Neutrophil (primary cell): ENCODE data around the gene SOX4.

Experiments
- H3K27ac ChIP-seq: fragments of 200-600 bp; sonication (generic); 2 replicates; pipeline ENCODE4 v1.5.1; 2016; ENCODE audit warnings: mild to moderate bottlenecking, moderate library complexity
- H3K27me3 ChIP-seq: fragments of 200-600 bp; sonication (generic); 2 replicates; pipeline ENCODE4 v1.6.0; 2016; ENCODE audit warnings: mild to moderate bottlenecking
- H3K36me3 ChIP-seq: fragments of 200-600 bp; sonication (generic); 2 replicates; pipeline ENCODE4 v1.5.1; 2017
- H3K4me1 ChIP-seq, 2 experiments: fragments of 200-600 bp in 1 of 2; sonication (generic) in 1 of 2; 1 replicate in 1 of 2; 2 replicates in 1 of 2; pipeline versions ENCODE4 v1.5.1 to v1.6.1; 2013 to 2016; ENCODE audit warnings: low read depth in 1 of 2, low read length in 1 of 2, mild to moderate bottlenecking in 1 of 2, moderate library complexity in 1 of 2; ENCODE audit not compliant: control insufficient read depth in 1 of 2, insufficient read depth in 1 of 2
- H3K4me3 ChIP-seq, 2 experiments: fragments of 200-600 bp in 1 of 2; sonication (generic) in 1 of 2; 1 replicate in 1 of 2; 2 replicates in 1 of 2; pipeline ENCODE4 v1.5.1; 2013 to 2016; ENCODE audit warnings: low read depth in 1 of 2, low read length in 1 of 2, mild to moderate bottlenecking in 1 of 2, moderate library complexity in 1 of 2
- H3K9me3 ChIP-seq: fragments of 200-600 bp; sonication (generic); 2 replicates; pipeline ENCODE4 v1.5.1; 2016
- TF ChIP-seq, protein P1 (sequence below): fragments of 200-600 bp; sonication (generic); IDR thresholded peaks from 2 replicates; pipeline ENCODE4 v1.5.1; 2016; ENCODE audit warnings: antibody characterized with exemption

The SOX4 gene

DNA sequence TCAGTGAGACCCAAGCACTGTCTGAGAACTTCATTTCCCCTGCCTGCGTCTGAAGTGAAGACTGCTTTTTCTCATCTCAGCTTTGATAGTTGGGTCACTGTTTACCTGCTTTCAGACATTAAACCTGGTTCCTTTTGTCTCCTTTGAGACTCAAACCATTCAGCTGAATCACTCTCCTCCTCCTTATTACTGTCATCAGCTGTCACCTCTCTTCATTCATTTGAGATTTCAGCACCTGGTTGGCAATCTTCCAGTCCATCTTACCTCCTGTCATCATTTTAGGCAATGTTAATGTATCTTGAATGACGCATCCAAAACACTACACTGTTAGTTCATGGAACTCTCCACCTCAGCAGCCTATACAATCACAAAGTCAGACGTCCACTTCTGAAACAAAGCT, 34.3 kb upstream of the SOX4 start:
- no peaks in the 10 kb centered on the region for H3K36me3 ChIP-seq
- no peaks in the 10 kb centered on the region for H3K27me3 ChIP-seq
- H3K4me3 ChIP-seq = no peak overlapping the region
- H3K27ac ChIP-seq = no peak overlapping the region
- no peaks in the 10 kb centered on the region for H3K4me1 ChIP-seq
- no peaks in the 10 kb centered on the region for H3K9me3 ChIP-seq
- TF ChIP-seq, protein P1, sequence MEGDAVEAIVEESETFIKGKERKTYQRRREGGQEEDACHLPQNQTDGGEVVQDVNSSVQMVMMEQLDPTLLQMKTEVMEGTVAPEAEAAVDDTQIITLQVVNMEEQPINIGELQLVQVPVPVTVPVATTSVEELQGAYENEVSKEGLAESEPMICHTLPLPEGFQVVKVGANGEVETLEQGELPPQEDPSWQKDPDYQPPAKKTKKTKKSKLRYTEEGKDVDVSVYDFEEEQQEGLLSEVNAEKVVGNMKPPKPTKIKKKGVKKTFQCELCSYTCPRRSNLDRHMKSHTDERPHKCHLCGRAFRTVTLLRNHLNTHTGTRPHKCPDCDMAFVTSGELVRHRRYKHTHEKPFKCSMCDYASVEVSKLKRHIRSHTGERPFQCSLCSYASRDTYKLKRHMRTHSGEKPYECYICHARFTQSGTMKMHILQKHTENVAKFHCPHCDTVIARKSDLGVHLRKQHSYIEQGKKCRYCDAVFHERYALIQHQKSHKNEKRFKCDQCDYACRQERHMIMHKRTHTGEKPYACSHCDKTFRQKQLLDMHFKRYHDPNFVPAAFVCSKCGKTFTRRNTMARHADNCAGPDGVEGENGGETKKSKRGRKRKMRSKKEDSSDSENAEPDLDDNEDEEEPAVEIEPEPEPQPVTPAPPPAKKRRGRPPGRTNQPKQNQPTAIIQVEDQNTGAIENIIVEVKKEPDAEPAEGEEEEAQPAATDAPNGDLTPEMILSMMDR = no peak

DNA sequence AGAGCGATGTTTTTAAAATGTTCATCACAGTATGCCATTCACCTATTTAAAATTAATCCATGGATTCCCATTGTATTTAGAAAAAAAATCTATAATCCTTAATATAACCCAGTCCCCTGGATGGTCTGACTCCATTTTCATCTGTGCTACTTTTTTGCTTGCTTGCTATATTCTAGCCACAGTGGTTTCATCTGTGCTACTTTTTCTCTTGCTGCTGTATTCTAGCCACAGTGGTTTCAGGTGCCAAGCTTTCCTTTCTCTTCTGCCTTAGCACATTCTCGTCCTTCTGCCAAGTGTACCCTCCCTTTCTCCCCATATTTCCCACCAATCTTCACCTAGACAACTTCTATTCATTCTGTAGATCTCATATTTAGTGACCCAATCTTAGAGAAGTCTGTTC, 33.3 kb upstream of the SOX4 start:
- TF ChIP-seq, protein P1 = no peak
- H3K9me3 ChIP-seq = no peaks in the 10 kb centered on the region
- no peaks in the 10 kb centered on the region for H3K4me1 ChIP-seq
- H3K36me3 ChIP-seq = no peaks in the 10 kb centered on the region
- no peaks in the 10 kb centered on the region for H3K27me3 ChIP-seq
- H3K4me3 ChIP-seq = no peak overlapping the region
- no peak overlapping the region for H3K27ac ChIP-seq

DNA sequence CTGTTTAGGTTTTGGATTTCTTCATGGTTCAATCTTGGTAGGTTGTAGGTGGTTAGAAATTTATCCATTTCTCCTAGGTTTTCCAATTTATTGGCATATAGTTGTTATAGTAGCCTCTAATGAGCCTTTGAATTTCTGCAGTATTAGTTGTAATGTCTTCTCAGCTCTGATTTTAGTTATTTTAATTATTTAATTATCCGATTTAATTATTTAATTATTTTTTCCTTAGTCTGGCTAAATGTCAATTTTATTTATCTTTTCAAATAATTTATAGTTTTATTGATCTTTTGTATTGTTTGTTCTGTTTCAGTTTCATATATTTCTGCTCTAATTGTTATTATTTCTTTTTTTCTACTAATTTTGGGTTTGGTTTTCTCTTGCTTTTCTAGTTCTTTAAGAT, 28.1 kb upstream of the SOX4 start:
- no peaks in the 10 kb centered on the region for H3K9me3 ChIP-seq
- no peaks in the 10 kb centered on the region for H3K36me3 ChIP-seq
- no peaks in the 10 kb centered on the region for H3K27me3 ChIP-seq
- no peak overlapping the region for H3K27ac ChIP-seq
- no peak overlapping the region for H3K4me3 ChIP-seq
- TF ChIP-seq, protein P1 = no peak
- no peaks in the 10 kb centered on the region for H3K4me1 ChIP-seq

DNA sequence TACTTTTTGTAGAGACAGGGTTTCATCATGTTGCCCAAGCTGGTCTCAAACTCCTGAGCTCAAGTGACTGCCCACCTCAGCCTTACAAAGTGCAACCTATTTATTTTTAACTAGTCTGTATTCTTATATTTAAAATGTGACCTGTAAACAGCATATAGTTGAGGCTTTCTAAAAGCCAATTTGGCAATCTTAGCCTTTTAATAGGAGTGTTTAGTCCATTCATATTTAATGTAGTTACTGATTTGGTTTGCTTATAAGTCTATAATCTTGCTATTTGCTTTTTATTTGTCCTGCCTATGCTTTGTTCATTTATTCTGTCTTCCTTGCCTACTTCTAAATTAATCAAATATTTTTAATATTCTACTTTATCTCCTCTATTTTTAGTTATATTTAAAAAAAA, 15.0 kb upstream of the SOX4 start:
- no peaks in the 10 kb centered on the region for H3K27me3 ChIP-seq
- H3K27ac ChIP-seq = no peak overlapping the region
- H3K36me3 ChIP-seq = no peaks in the 10 kb centered on the region
- TF ChIP-seq, protein P1 = no peak
- no peaks in the 10 kb centered on the region for H3K9me3 ChIP-seq
- H3K4me1 ChIP-seq = no peaks in the 10 kb centered on the region
- H3K4me3 ChIP-seq = no peak overlapping the region

DNA sequence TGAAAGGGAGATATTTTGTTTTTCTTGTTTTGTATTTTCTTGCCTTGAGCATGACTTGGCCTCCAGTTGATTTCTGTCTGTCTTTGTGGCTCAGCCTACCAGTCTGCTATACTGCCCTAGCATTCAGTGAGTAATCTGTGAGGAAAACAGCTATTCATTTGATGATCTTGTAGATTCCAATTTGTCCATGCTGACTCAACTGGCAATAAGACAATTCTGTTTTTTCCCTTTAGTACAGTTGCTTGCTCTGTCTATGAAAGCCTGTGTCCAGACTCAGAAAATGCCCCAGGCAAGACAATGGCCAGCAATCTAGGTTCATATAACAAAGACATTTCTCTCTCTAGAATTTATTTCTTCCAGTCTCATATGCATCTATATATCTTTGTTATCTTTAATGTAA, 10.9 kb upstream of the SOX4 start:
- peaks cover 11% of the 10 kb centered on the region in 2 experiments for H3K4me1 ChIP-seq
- H3K36me3 ChIP-seq = no peaks in the 10 kb centered on the region
- H3K9me3 ChIP-seq = no peaks in the 10 kb centered on the region
- no peak overlapping the region for H3K27ac ChIP-seq
- peaks cover 22% of the 10 kb centered on the region for H3K27me3 ChIP-seq
- TF ChIP-seq, protein P1 = no peak
- no peak overlapping the region for H3K4me3 ChIP-seq

DNA sequence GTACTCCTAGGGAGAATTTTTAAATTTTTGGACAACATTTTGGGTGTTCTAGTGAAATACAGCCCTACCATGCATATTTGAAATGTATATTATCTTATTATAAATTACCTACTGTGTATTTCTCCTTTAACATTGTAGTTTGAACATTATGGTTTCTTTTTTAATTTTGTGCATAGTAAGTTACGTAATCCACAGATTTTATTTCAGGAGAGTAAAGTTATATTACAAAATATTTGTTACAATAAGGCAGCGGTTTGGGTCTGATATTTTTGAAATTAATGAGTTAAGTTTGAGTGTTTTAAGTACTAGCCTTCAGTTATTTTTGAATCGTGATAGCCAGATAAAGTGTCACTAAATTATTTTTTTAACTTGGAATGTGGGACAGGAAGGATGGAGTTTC, 7.3 kb upstream of the SOX4 start:
- H3K4me3 ChIP-seq = peak overlapping the region in 1 of 2 experiments; percentile 68
- H3K9me3 ChIP-seq = no peaks in the 10 kb centered on the region
- no peaks in the 10 kb centered on the region for H3K36me3 ChIP-seq
- peaks cover 50% of the 10 kb centered on the region for H3K27me3 ChIP-seq
- TF ChIP-seq, protein P1 = no peak
- peaks cover 21 to 26% of the 10 kb centered on the region in 2 experiments for H3K4me1 ChIP-seq
- no peak overlapping the region for H3K27ac ChIP-seq
